Measurements from ENCODE around the gene C12orf56.
"Not testable (repeated sequence)": the region's sequence is repeated elsewhere in the genome, so short reads cannot be mapped to it uniquely, and the experiment has no call there.

The C12orf56 gene

GRCh38 chr12:64229240-64229639 is 161.3 kb downstream of the C12orf56 start:
- no peak for DNase-seq

- DNase-seq, result no peak
Observed at GRCh38 chr12:64225626-64226025, 164.9 kb downstream of the C12orf56 start.

- DNase-seq, result peak; percentile 92
Observed at GRCh38 chr12:64222009-64222765, 168.4 kb downstream of the C12orf56 start, which contains the start of gene KICS2. KICS2 (minus strand) TSS chr12:64222296; CDS start chr12:64222237, 59 bp downstream.

GRCh38 chr12:64221651-64222008 is 168.9 kb downstream of the C12orf56 start:
- DNase-seq, result peak; percentile 61

GRCh38 chr12:64220046-64220445 is 170.5 kb downstream of the C12orf56 start:
- DNase-seq, result no peak

GRCh38 chr12:64219145-64219544 is 171.4 kb downstream of the C12orf56 start:
- DNase-seq, result no peak

- DNase-seq, result no peak
Observed at GRCh38 chr12:64218597-64218996, 172.0 kb downstream of the C12orf56 start.

- not testable (repeated sequence) for DNase-seq
Observed at GRCh38 chr12:64217643-64218042, 172.9 kb downstream of the C12orf56 start.

- DNase-seq, result no peak
Observed at GRCh38 chr12:64216239-64216638, 174.3 kb downstream of the C12orf56 start.

All from activated CD4-positive, CD25-positive, alpha-beta regulatory T cell treated with anti-CD3 and anti-CD28 coated beads, Interleukin-2, amount 50 U/mL, for 72 hours (primary cell).